Measurements from ENCODE around the gene SREBF2.
"Not testable (repeated sequence)": the region's sequence is repeated elsewhere in the genome, so short reads cannot be mapped to it uniquely, and the experiment has no call there.

Gene SREBF2

GRCh38 chr22:41821471-41822316 is 11.2 kb upstream of the SREBF2 start:
- no peak for DNase-seq (ENCODE audit: low read depth in 2 of 2)

- peak in 1 of 2 experiments; percentile 24 for DNase-seq (ENCODE audit: low read depth in 2 of 2)
Observed at GRCh38 chr22:41822317-41823057, 10.4 kb upstream of the SREBF2 start.

- DNase-seq (ENCODE audit: low read depth in 2 of 2), result no peak
Observed at GRCh38 chr22:41823797-41824196, 9.1 kb upstream of the SREBF2 start.

GRCh38 chr22:41825376-41825775 is 7.5 kb upstream of the SREBF2 start:
- DNase-seq (ENCODE audit: low read depth in 2 of 2), result no peak

- DNase-seq (ENCODE audit: low read depth in 2 of 2), result no peak
Observed at GRCh38 chr22:41826021-41826420, 6.9 kb upstream of the SREBF2 start.

GRCh38 chr22:41826430-41827383 is 6.2 kb upstream of the SREBF2 start:
- DNase-seq (ENCODE audit: low read depth in 2 of 2), result no peak

GRCh38 chr22:41827671-41828070 is 5.2 kb upstream of the SREBF2 start:
- no peak for DNase-seq (ENCODE audit: low read depth in 2 of 2)

- DNase-seq (ENCODE audit: low read depth in 2 of 2), result no peak
Observed at GRCh38 chr22:41828516-41828915, 4.4 kb upstream of the SREBF2 start.

- no peak for DNase-seq (ENCODE audit: low read depth in 2 of 2)
Observed at GRCh38 chr22:41830174-41830573, 2.7 kb upstream of the SREBF2 start.

- no peak for DNase-seq (ENCODE audit: low read depth in 2 of 2)
Observed at GRCh38 chr22:41831383-41831782, 1.5 kb upstream of the SREBF2 start.

- DNase-seq (ENCODE audit: low read depth in 2 of 2), result no peak
Observed at GRCh38 chr22:41831828-41832552, 915 bp upstream of the SREBF2 start.

- DNase-seq (ENCODE audit: low read depth in 2 of 2), result peak in 1 of 2 experiments; percentile 16
Observed at GRCh38 chr22:41833369-41834004, 582 bp downstream of the SREBF2 start.

- no peak for DNase-seq (ENCODE audit: low read depth in 2 of 2)
Observed at GRCh38 chr22:41834005-41834944, 1.4 kb downstream of the SREBF2 start.

GRCh38 chr22:41835462-41835861 is 2.6 kb downstream of the SREBF2 start:
- DNase-seq (ENCODE audit: low read depth in 2 of 2), result not testable (repeated sequence)

- DNase-seq (ENCODE audit: low read depth in 2 of 2), result no peak
Observed at GRCh38 chr22:41836551-41836950, 3.6 kb downstream of the SREBF2 start.

GRCh38 chr22:41838842-41839618 is 6.1 kb downstream of the SREBF2 start:
- no peak for DNase-seq (ENCODE audit: low read depth in 2 of 2)

GRCh38 chr22:41840216-41840615 is 7.3 kb downstream of the SREBF2 start:
- DNase-seq (ENCODE audit: low read depth in 2 of 2), result no peak

- no peak for DNase-seq (ENCODE audit: low read depth in 2 of 2)
Observed at GRCh38 chr22:41841085-41841712, 8.3 kb downstream of the SREBF2 start.
